HL-60/S4 (cell line): ENCODE results near the gene CDKN2AIP.
"Not testable (repeated sequence)": the region's sequence is repeated elsewhere in the genome, so short reads cannot be mapped to it uniquely, and the experiment has no call there.

Experiments
- in situ Hi-C: fragments of 300-500 bp; cut with MboI; formaldehyde crosslinking; loops from 2 replicates; pipeline ENCODE4 v1.14.3; 2022; ENCODE audit warnings: low sequenced_read_pairs

The CDKN2AIP gene

GRCh38 chr4:183443655-183444213 is 702 bp upstream of the CDKN2AIP start:
- in situ Hi-C loops = no loop called here

DNA sequence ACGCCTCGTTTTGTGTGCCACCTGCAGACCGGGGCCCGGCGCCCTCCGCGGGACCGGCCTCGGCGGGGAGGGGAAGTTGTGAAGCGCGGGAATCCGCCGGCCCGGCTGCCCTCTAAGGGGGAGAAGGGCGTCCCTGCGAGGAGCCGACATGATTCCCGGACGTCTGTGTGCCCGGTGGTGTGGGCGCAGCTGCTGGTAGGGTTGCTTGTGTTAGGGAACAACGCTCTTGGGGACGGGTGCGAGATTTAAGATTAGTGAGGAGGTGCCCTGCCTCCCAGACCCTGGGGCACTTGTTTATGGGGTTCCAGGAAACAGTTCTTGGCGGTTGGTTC is 627 bp downstream of the CDKN2AIP start:
- in situ Hi-C loops = no loop called here

DNA sequence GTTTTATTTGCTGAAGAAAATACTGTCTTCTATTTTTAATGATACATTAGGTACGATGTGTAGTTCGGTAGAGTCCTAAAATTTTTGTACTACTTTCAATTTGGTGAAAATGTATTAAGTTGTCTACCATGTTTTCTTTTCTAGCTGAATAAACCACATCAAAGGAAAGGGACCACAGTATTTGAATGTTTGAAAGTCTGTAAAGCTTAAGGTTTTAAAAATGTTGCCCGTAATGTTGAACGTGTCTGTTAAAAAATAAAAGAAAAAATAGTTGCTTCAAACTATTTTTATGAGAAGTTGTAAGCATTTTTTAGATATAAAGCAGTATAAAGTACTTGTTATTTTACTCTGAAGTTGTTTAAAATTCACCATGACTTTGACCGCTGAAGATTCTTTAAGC is 3.2 kb downstream of the CDKN2AIP start:
- in situ Hi-C loops = no loop called here

GRCh38 chr4:183448436-183448835 is 4.0 kb downstream of the CDKN2AIP start:
- in situ Hi-C loops = no loop called here

DNA sequence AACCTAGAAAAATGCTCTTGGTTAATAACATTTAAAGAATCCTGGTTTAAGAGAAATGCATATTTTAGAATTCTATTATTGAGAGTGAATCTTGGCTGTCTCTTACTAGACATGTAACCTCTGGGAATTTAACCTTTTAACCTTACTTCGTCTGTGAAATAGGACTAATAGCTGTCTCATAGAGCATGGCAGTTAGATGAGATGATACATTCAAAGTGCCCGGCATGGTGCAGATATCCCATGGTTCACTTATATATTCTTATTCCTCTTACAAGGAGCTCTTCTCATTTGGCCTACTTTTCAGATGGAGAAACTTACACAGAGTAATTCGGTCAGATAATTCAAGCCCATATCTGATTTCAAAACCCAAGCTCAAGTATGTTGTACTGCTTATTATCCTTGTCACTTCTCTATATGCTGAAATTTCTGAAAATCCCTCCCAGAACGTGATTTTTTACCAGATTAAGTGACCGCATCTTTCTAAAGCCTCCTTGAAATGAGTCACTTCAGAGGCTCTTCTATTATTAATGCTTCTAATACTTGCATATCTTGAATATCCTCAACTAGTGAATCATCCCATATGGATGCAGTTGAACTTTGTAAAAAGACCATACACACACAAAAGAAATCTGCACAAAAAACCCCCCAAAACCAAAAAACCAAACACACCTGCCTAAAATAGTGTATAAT is 4.9 kb downstream of the CDKN2AIP start:
- in situ Hi-C loops = no loop called here

GRCh38 chr4:183450108-183450507 is 5.7 kb downstream of the CDKN2AIP start:
- in situ Hi-C loops = no loop called here

DNA sequence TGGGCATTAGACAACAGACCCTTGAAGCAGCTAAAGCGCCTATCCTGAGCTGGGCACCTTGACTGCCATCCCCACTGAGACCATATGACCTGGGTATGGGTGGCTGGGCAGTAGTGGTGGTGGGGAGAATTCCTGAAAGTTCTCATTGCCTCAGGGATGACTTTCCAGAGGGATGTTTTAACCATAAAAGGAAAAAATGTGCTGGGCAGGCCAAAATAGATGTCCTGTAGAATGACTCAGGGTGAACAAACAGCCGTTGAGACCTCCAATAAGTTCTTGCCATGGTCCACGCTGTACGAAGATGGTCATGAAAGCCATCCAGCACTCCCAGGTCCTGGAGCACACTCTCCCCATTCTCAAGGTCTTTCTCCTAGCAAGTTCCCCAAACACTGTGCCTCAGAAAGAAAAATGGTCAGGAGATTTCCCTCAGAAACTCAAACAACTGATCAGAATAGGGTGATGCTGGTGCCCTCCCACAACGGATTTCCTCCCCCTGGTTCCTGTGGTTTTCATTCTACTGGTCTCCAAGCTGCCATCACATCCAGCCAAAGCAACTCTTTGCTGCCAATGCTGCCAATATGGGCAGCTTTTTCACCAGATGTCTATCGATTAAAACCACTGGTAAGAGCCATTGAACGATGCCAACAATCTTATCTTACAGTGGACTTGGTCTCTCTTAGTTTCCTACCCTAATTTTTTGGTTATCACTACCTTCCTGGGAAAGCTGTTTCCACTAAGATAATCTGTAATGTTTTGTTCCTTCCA is 11.2 kb downstream of the CDKN2AIP start:
- in situ Hi-C loops = no loop called here

DNA sequence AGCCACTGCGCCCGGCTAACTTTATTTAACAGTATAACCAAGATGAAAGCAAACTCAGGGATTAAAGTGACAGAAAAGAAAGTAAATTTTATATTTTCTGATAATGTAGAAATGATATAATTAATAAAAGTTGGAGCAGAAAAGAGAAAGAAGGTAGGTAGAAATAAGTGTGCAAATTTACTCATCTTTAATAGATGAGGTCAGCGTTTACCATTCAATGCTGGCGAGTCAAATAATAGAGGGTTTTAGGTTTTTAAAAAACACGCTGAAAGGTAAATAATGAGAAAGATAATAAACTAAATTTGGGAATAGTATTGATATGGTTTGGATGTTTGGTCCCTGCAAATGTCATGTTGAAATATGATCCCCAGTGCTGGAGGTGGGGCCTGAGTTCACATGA is 13.6 kb downstream of the CDKN2AIP start:
- in situ Hi-C loops = no loop called here

DNA sequence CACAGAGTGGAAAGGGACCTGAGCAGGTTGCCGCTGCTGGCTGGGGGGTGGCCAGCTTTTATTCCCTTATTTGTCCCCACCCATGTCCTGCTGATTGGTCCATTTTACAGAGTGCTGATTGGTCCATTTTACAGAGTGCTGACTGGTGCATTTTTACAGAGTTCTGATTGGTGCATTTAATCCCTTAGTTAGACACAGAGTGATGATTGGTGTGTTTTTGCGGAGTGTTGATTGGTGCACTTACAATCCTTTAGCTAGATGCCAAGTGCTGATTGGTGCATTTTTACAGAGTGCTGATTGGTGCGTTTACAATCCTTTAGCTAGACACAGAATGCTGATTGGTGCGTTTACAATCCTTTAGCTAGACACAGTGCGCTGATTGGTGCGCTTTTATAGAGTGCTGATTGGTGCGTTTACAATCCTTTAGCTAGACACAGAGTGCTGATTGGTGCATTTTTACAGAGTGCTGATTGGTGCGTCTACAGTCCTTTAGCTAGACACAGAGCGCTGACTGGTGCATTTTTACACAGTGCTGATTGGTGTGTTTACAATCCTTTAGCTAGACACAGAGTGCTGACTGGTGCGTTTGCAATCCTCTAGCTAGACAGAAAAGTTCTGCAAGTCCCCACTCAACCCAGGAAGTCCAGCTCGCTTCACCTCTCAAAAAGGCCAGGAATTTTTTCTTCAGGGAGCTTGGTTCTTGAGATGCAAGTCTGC is 19.6 kb downstream of the CDKN2AIP start:
- in situ Hi-C loops = not testable (repeated sequence)

- in situ Hi-C loops = not testable (repeated sequence)
Measured at GRCh38 chr4:183465879-183466278, 21.4 kb downstream of the CDKN2AIP start.

- in situ Hi-C loops = no loop called here
Measured at GRCh38 chr4:183467246-183467645, 22.8 kb downstream of the CDKN2AIP start.

DNA sequence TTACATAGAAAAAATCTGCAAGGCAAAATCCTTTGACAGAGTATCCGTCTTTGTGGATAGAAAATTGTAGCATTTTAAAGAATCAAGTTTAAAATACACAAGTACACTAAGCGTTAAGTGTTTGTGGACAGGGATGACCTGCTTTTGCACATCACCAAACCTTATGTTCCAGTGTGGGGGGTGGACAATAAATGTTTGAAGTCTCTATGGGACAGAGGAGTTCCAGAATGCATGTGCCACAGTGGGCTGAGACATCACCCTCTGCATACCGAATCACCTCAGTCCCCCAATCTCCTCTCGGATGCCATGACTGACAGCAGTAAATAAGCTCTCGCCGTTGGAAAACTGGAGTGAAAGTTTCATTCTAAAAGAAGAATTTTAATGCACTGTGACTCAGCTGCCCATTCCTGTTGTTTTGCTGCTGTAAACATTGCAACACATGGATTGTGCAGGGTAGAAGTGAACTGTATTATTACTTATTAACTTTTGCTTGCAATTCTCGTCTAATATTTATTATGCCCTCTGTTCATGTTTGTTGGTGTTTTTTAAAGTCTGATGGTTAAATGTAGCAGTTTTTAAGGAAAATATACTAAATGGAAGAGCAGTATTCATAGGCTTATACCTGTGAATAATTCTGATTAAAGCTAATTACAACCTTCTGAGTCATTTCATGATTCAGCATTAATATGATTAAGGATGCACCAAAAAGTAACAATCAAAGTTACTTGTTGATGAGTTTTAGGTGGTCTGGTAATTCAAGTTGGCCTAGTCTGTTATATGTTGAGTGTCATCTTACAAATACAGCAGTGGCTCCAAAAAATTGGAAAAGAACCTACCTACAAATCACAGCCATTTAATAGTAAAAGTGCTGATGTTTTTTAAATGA is 24.0 kb downstream of the CDKN2AIP start:
- in situ Hi-C loops = no loop called here

DNA sequence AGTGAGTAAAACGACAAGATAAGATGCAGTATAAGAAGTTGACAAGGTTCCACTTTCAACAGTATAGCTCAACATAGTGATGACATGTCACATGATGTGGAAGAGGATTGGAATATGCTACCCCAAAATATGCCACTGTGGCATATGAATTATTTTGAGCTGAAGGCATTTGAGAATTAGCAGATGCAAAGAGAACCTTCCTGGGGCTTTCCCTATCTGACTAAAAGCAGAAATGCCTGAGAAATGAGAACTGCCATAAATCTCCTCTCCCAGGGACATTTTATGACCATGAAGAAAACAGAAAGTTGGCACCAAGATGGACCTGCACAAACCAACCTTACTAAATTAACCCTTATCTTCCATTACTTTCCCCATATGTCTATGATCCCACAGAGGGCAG is 24.8 kb downstream of the CDKN2AIP start:
- in situ Hi-C loops = no loop called here

GRCh38 chr4:183469936-183470335 is 25.5 kb downstream of the CDKN2AIP start:
- in situ Hi-C loops = no loop called here

- in situ Hi-C loops = no loop called here
Measured at GRCh38 chr4:183470821-183471220, 26.4 kb downstream of the CDKN2AIP start.

- in situ Hi-C loops = no loop called here
Measured at GRCh38 chr4:183471946-183472708, 27.7 kb downstream of the CDKN2AIP start.

DNA sequence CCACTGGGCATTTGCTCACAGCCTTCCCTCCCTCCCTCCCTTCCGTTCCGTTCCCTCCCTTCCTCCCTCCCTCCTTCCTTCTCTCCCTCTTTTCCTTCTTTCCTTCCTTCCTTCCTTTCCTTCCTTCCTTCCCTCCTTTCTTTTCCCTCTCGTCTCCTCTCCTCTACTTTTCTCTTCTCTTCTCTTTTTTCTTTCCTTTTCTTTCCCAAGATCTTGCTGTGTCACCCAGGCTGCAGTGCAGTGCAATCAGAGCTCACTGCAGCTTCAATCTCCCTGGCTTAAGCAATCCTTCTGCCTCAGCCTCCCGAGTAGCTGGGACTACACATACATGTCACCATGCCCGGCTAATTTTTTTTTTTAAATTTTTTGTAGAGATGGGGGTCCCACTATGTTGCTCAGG is 33.7 kb downstream of the CDKN2AIP start:
- in situ Hi-C loops = no loop called here

- in situ Hi-C loops = no loop called here
Measured at GRCh38 chr4:183478926-183479325, 34.5 kb downstream of the CDKN2AIP start.

- in situ Hi-C loops = not testable (repeated sequence)
Measured at GRCh38 chr4:183482515-183483095, 38.2 kb downstream of the CDKN2AIP start.

DNA sequence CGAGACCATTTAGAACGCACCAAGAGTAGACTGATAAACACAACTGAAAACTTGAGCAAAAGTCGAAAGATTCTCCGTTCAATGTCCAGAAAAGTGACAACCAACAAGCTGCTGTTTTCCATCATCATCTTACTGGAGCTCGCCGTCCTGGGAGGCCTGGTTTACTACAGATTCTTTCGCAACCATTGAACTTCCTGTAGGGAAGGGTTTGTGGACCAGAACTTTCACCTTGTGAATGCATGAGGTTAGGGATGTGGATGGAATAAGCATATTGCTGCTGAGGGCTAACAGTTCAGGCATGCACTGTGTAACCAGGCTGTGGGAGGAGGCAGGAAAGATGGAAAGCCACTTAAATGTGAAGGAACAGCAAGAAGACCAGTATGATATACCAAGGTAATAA is 39.6 kb downstream of the CDKN2AIP start:
- in situ Hi-C loops = no loop called here
